Measurements from ENCODE around the gene PACC1. TPM values are rescaled to one million over a fixed set of nuclear protein-coding genes. Genes with fewer than 3 reads are reported as not detected.

PACC1 gene
- polyA plus RNA-seq, 2 of the 4 experiments (the other 2 are of a cell fraction), result 11.9 to 19.6 TPM

DNA sequence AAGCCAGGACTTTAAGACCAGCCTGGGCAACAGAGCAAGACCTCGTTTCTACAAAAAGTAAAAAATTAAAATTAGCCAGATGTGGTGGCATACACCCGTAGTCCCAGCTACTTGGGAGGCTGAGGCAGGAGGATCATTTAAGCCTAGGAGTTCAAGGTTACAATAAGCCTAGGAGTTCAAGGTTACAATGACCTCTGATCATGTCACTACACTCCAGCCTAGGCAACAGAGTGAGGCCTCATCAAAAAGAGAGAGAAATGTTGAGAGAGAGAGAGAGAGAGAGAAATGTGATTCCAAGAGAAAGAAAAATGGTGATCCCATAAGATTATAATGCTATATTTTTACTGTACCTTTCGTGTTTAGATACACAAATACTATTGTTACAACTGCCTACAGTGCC lies 60.2 kb downstream of the PACC1 start:
- H3K27ac ChIP-seq, result no peak overlapping the region
- no peaks in the 10 kb centered on the region for H3K9me3 ChIP-seq
- no peak for FAIRE-seq
- TF ChIP-seq CBX2 (IDR thresholded peaks at IDR 0.05; ENCODE audit: borderline replicate concordance, low read depth) (no peak), NR3C1 (IDR thresholded peaks at IDR 0.05) (no peak), ESRRA (IDR thresholded peaks at IDR 0.05; ENCODE audit: borderline replicate concordance, low read length) (no peak), MAZ (IDR thresholded peaks at IDR 0.05; ENCODE audit: borderline replicate concordance, low read depth, low read length) (no peak), RFX5 (IDR thresholded peaks at IDR 0.05) (no peak), CBX8 (IDR thresholded peaks at IDR 0.05) (no peak), ZNF302 (CRISPR knock-in tag; IDR thresholded peaks at IDR 0.05) (no peak), EP300 (IDR thresholded peaks at IDR 0.05) (no peak), SMC3 (IDR thresholded peaks at IDR 0.05) (no peak), ZSCAN20 (CRISPR knock-in tag; IDR thresholded peaks at IDR 0.05) (no peak), POLR2AphosphoS2 (conservative IDR thresholded peaks at IDR 0.05; ENCODE audit: low read length) (no peak), GATA3 (IDR thresholded peaks at IDR 0.05; ENCODE audit: borderline replicate concordance) (no peak), EHF (CRISPR knock-in tag; IDR thresholded peaks at IDR 0.05) (no peak), FOXS1 (CRISPR knock-in tag; IDR thresholded peaks at IDR 0.05) (no peak), RAD21 (conservative IDR thresholded peaks at IDR 0.05 in 1 of 2, IDR thresholded peaks at IDR 0.05 in 1 of 2) (no peak)
- TF ChIP-seq, protein P1, sequence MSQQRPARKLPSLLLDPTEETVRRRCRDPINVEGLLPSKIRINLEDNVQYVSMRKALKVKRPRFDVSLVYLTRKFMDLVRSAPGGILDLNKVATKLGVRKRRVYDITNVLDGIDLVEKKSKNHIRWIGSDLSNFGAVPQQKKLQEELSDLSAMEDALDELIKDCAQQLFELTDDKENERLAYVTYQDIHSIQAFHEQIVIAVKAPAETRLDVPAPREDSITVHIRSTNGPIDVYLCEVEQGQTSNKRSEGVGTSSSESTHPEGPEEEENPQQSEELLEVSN (IDR thresholded peaks at IDR 0.05; ENCODE audit: borderline replicate concordance, low read depth), result no peak
- TF ChIP-seq, protein P2, sequence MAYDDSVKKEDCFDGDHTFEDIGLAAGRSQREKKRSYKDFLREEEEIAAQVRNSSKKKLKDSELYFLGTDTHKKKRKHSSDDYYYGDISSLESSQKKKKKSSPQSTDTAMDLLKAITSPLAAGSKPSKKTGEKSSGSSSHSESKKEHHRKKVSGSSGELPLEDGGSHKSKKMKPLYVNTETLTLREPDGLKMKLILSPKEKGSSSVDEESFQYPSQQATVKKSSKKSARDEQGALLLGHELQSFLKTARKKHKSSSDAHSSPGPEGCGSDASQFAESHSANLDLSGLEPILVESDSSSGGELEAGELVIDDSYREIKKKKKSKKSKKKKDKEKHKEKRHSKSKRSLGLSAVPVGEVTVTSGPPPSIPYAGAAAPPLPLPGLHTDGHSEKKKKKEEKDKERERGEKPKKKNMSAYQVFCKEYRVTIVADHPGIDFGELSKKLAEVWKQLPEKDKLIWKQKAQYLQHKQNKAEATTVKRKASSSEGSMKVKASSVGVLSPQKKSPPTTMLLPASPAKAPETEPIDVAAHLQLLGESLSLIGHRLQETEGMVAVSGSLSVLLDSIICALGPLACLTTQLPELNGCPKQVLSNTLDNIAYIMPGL (CRISPR knock-in tag; IDR thresholded peaks at IDR 0.05; ENCODE audit: borderline replicate concordance), result no peak
- TF ChIP-seq, protein P3, sequence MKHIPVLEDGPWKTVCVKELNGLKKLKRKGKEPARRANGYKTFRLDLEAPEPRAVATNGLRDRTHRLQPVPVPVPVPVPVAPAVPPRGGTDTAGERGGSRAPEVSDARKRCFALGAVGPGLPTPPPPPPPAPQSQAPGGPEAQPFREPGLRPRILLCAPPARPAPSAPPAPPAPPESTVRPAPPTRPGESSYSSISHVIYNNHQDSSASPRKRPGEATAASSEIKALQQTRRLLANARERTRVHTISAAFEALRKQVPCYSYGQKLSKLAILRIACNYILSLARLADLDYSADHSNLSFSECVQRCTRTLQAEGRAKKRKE (CRISPR knock-in tag; IDR thresholded peaks at IDR 0.05; ENCODE audit: low read depth), result no peak
- H3K4me1 ChIP-seq, result no peaks in the 10 kb centered on the region
- no peak overlapping the region for H3K4me3 ChIP-seq
- no peak for ATAC-seq
- WGBS (ENCODE audit: missing lambda C conversion rate), result 91% methylated on average over 3 of the region's 3 CpGs
- no peak for DNase-seq (ENCODE audit: low read depth in 1 of 2, low spot score in 1 of 2)
- CTCF ChIA-PET, result no interaction called here
- POLR2A ChIA-PET, result no interaction called here
- no peak overlapping the region for H3K4me2 ChIP-seq

DNA sequence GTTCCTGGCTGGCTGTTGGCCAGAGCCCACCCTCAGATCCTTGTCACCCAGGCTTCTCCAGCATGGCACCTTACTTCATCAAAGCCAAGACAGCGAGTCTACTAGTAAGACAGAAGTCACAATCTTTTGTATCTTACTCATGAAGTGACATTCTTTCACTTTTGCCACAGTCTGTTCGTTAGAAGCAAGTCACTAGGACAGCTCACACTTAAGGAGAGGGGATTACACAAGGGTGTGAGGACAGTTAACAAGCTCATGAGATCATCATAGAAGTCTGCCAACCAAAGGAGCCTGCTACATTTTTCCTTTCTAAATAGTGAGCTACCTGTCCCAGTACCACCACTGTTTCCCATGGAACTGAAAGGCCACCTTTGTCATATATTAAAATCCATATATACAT lies 61.5 kb downstream of the PACC1 start:
- Histone ChIP-seq H3K27ac (no peak overlapping the region), H3K4me2 (no peak overlapping the region), H3K4me1 (no peaks in the 10 kb centered on the region), H3K9me3 (no peaks in the 10 kb centered on the region), H3K4me3 (no peak overlapping the region)
- no peak for DNase-seq (ENCODE audit: low read depth in 1 of 2, low spot score in 1 of 2)
- TF ChIP-seq NR3C1 (IDR thresholded peaks at IDR 0.05) (no peak), HOXB5 (CRISPR knock-in tag; IDR thresholded peaks at IDR 0.05) (no peak), CHD4 (IDR thresholded peaks at IDR 0.05; ENCODE audit: borderline replicate concordance) (no peak), EHF (CRISPR knock-in tag; IDR thresholded peaks at IDR 0.05) (no peak), FOSB (CRISPR knock-in tag; IDR thresholded peaks at IDR 0.05) (no peak), GATA3 (IDR thresholded peaks at IDR 0.05; ENCODE audit: borderline replicate concordance) (no peak), FOSL2 (IDR thresholded peaks at IDR 0.05) (no peak), FOSL2 (CRISPR knock-in tag; IDR thresholded peaks at IDR 0.05) (no peak)
- TF ChIP-seq, protein P4, sequence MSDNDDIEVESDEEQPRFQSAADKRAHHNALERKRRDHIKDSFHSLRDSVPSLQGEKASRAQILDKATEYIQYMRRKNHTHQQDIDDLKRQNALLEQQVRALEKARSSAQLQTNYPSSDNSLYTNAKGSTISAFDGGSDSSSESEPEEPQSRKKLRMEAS (IDR thresholded peaks at IDR 0.05), result no peak
- TF ChIP-seq, protein P5, sequence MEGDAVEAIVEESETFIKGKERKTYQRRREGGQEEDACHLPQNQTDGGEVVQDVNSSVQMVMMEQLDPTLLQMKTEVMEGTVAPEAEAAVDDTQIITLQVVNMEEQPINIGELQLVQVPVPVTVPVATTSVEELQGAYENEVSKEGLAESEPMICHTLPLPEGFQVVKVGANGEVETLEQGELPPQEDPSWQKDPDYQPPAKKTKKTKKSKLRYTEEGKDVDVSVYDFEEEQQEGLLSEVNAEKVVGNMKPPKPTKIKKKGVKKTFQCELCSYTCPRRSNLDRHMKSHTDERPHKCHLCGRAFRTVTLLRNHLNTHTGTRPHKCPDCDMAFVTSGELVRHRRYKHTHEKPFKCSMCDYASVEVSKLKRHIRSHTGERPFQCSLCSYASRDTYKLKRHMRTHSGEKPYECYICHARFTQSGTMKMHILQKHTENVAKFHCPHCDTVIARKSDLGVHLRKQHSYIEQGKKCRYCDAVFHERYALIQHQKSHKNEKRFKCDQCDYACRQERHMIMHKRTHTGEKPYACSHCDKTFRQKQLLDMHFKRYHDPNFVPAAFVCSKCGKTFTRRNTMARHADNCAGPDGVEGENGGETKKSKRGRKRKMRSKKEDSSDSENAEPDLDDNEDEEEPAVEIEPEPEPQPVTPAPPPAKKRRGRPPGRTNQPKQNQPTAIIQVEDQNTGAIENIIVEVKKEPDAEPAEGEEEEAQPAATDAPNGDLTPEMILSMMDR (IDR thresholded peaks at IDR 0.05), result no peak
- no peak for ATAC-seq
- ChIA-PET CTCF (interaction anchor here (0.7 to 1.0 kb wide), 2 partner anchors 49 to 104 kb away, joined by 3 to 5 read pairs; no protein-coding TSS in a partner anchor), POLR2A (no interaction called here)
- no peak for FAIRE-seq
- WGBS (ENCODE audit: missing lambda C conversion rate), result 95% methylated on average over 2 of the region's 2 CpGs

All from A549 (cell line).